ENCODE measurements around the gene FGF13.

The FGF13 gene

GRCh38 chrX:138664016-138664415 is 47.5 kb downstream of the FGF13 start:
- Histone ChIP-seq H3K4me1 (ENCODE audit: control insufficient read depth, insufficient read depth, low read length) (peaks cover 39% of the 10 kb centered on the region), H3K27ac (ENCODE audit: low read depth, low read length) (no peak overlapping the region), H3K27me3 (ENCODE audit: control insufficient read depth, insufficient read depth, low read length) (no peaks in the 10 kb centered on the region), H3K4me3 (ENCODE audit: low read depth, low read length) (no peak overlapping the region), H3K9me3 (ENCODE audit: control insufficient read depth, insufficient read depth, low read length) (no peaks in the 10 kb centered on the region), H3K36me3 (ENCODE audit: control insufficient read depth, insufficient read depth, low read length) (no peaks in the 10 kb centered on the region), H3K9ac (ENCODE audit: low read depth, low read length) (no peak overlapping the region)

DNA sequence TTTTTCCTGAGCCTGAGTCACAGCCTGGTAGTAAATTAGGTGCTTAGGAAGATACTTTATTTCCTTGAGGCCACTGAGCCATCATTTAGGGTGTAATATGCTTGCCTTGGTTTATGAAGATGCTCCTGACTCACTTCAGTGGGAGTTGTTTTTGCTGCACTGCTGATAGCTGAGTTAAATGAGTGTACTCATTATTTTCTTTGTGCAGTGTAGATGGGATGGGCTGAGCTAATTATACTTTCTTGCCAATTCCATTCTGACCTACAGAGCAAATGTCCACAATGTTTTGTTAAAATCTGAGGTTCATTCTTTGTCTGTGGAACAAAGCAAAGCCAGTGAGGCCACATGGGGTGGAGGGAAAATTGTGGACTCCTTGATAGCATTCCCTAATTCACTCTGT is 60.0 kb downstream of the FGF13 start:
- peaks cover 24% of the 10 kb centered on the region for H3K4me1 ChIP-seq (ENCODE audit: control insufficient read depth, insufficient read depth, low read length)
- no peak overlapping the region for H3K9ac ChIP-seq (ENCODE audit: low read depth, low read length)

GRCh38 chrX:138648568-138648967 is 62.9 kb downstream of the FGF13 start:
- no peaks in the 10 kb centered on the region for H3K27me3 ChIP-seq (ENCODE audit: control insufficient read depth, insufficient read depth, low read length)
- no peaks in the 10 kb centered on the region for H3K36me3 ChIP-seq (ENCODE audit: control insufficient read depth, insufficient read depth, low read length)
- no peak overlapping the region for H3K4me3 ChIP-seq (ENCODE audit: low read depth, low read length)
- H3K4me1 ChIP-seq (ENCODE audit: control insufficient read depth, insufficient read depth, low read length): peaks cover 44% of the 10 kb centered on the region
- H3K27ac ChIP-seq (ENCODE audit: low read depth, low read length): no peak overlapping the region
- H3K9me3 ChIP-seq (ENCODE audit: control insufficient read depth, insufficient read depth, low read length): no peaks in the 10 kb centered on the region
- H3K9ac ChIP-seq (ENCODE audit: low read depth, low read length): no peak overlapping the region

More for the DNA sequence above, 60.0 kb downstream of the FGF13 start:
- Histone ChIP-seq H3K27ac (ENCODE audit: low read depth, low read length) (no peak overlapping the region), H3K36me3 (ENCODE audit: control insufficient read depth, insufficient read depth, low read length) (no peaks in the 10 kb centered on the region), H3K9me3 (ENCODE audit: control insufficient read depth, insufficient read depth, low read length) (no peaks in the 10 kb centered on the region), H3K27me3 (ENCODE audit: control insufficient read depth, insufficient read depth, low read length) (no peaks in the 10 kb centered on the region; the same call in 1 of the 2 replicates), H3K4me3 (ENCODE audit: low read depth, low read length) (no peak overlapping the region)

DNA sequence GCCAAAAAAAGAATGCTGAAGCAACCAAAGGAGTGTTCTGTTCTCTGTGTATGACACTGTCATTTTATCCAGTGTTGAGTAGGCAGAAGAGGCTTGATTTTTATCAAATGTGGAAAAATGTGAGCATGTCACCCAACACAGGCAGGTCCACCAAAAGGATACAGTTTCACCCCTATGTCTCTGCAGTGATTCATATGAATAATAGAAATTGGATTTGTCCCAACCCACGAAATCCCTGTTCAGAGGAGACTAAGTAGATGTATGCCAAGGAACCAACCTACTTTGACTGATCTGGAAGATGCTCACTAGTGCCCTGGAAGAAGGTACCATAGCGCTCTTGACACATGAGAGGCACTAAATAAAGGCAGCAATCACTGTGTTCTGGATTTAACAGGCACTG is 72.5 kb downstream of the FGF13 start:
- H3K4me3 ChIP-seq (ENCODE audit: low read depth, low read length): no peak overlapping the region
- no peaks in the 10 kb centered on the region for H3K27me3 ChIP-seq (ENCODE audit: control insufficient read depth, insufficient read depth, low read length)
- H3K9me3 ChIP-seq (ENCODE audit: control insufficient read depth, insufficient read depth, low read length): no peaks in the 10 kb centered on the region
- H3K27ac ChIP-seq (ENCODE audit: low read depth, low read length): no peak overlapping the region
- peaks cover 16% of the 10 kb centered on the region; the same call in 1 of the 2 replicates for H3K4me1 ChIP-seq (ENCODE audit: control insufficient read depth, insufficient read depth, low read length)
- H3K36me3 ChIP-seq (ENCODE audit: control insufficient read depth, insufficient read depth, low read length): peaks cover 7% of the 10 kb centered on the region
- H3K9ac ChIP-seq (ENCODE audit: low read depth, low read length): no peak overlapping the region
